Mesenchymal stem cell (in vitro differentiated cells and primary cell): ENCODE measurements around the gene RNF26.

Source experiments
- DNase-seq: peaks from one replicate; pipeline ENCODE4 v3.0.0-alpha.2; 2013
- H2AFZ ChIP-seq: one replicate; pipeline ENCODE4 v1.6.1; 2013; ENCODE audit warnings: low read depth, mild to moderate bottlenecking, control low read depth, inconsistent platforms, low read length, moderate library complexity
- H2AK5ac ChIP-seq: 2 replicates; pipeline ENCODE4 v1.6.1; 2013; ENCODE audit warnings: low read length, moderate library complexity, mild to moderate bottlenecking, inconsistent platforms; ENCODE audit not compliant: severe bottlenecking
- H2BK120ac ChIP-seq: one replicate; pipeline ENCODE4 v1.6.1; 2013; ENCODE audit warnings: low read depth, mild to moderate bottlenecking, inconsistent platforms, low read length, moderate library complexity
- H2BK12ac ChIP-seq, 2 experiments: one replicate each; pipeline ENCODE4 v1.6.1; 2013; ENCODE audit warnings: inconsistent platforms in 2 of 2, low read length in 2 of 2, mild to moderate bottlenecking in 2 of 2, moderate library complexity in 2 of 2, control low read depth in 1 of 2
- H2BK15ac ChIP-seq: one replicate; pipeline ENCODE4 v1.6.1; 2013; ENCODE audit warnings: mild to moderate bottlenecking, low read depth, inconsistent platforms; ENCODE audit not compliant: poor library complexity, severe bottlenecking
- H2BK5ac ChIP-seq: 2 replicates; pipeline ENCODE4 v1.6.1; 2013; ENCODE audit warnings: low read depth, mild to moderate bottlenecking, low read length, control low read depth, inconsistent platforms; ENCODE audit not compliant: poor library complexity, severe bottlenecking
- H3K14ac ChIP-seq, 2 experiments: one replicate each; pipeline ENCODE4 v1.6.1; 2013; ENCODE audit warnings: inconsistent platforms in 2 of 2, low read length in 2 of 2, control low read depth in 1 of 2, mild to moderate bottlenecking in 1 of 2, moderate library complexity in 1 of 2
- H3K18ac ChIP-seq, 2 experiments: one replicate each; pipeline ENCODE4 v1.6.1; 2013; ENCODE audit warnings: inconsistent platforms in 2 of 2, low read length in 2 of 2, control low read depth in 1 of 2, low read depth in 1 of 2, mild to moderate bottlenecking in 1 of 2
- H3K23ac ChIP-seq, 2 experiments: one replicate each; pipeline ENCODE4 v1.6.1; 2013; ENCODE audit warnings: inconsistent platforms in 2 of 2, low read length in 2 of 2, mild to moderate bottlenecking in 2 of 2, moderate library complexity in 2 of 2, control low read depth in 1 of 2
- H3K27ac ChIP-seq: 2 replicates; pipeline ENCODE4 v1.5.1; 2013; ENCODE audit warnings: mild to moderate bottlenecking, moderate library complexity, low read length, control low read depth, inconsistent platforms; ENCODE audit not compliant: poor library complexity, severe bottlenecking
- H3K27me3 ChIP-seq, 2 experiments: 2 replicates each; pipeline versions ENCODE4 v1.6.1 to v1.7.0; 2013; ENCODE audit warnings: low read length in 2 of 2, mild to moderate bottlenecking in 2 of 2, moderate library complexity in 2 of 2, control low read depth in 1 of 2, inconsistent platforms in 1 of 2; ENCODE audit not compliant: control insufficient read depth in 1 of 2, insufficient read depth in 1 of 2
- H3K36me3 ChIP-seq, 2 experiments: 2 replicates each; pipeline versions ENCODE4 v1.6.1 to v1.7.0; 2013; ENCODE audit warnings: low read length in 2 of 2, control low read depth in 1 of 2, inconsistent platforms in 1 of 2, low read depth in 1 of 2, mild to moderate bottlenecking in 1 of 2; ENCODE audit not compliant: insufficient read depth in 2 of 2, control insufficient read depth in 1 of 2
- H3K4ac ChIP-seq, 2 experiments: one replicate each; pipeline ENCODE4 v1.6.1; 2013; ENCODE audit warnings: inconsistent platforms in 2 of 2, low read length in 2 of 2, mild to moderate bottlenecking in 2 of 2, moderate library complexity in 2 of 2, control low read depth in 1 of 2, low read depth in 1 of 2
- H3K4me1 ChIP-seq: 2 replicates; pipeline ENCODE4 v1.6.1; 2013; ENCODE audit warnings: low read depth, low read length, control low read depth; ENCODE audit not compliant: control insufficient read depth, insufficient read depth
- H3K4me2 ChIP-seq: 2 replicates; pipeline ENCODE4 v1.6.1; 2013; ENCODE audit warnings: low read length, mild to moderate bottlenecking, inconsistent platforms; ENCODE audit not compliant: poor library complexity, severe bottlenecking
- H3K4me3 ChIP-seq, 2 experiments: 2 replicates each; pipeline versions ENCODE4 v1.5.1 to v1.7.0; 2013; ENCODE audit warnings: low read length in 2 of 2, mild to moderate bottlenecking in 2 of 2, control low read depth in 1 of 2, low read depth in 1 of 2; ENCODE audit not compliant: insufficient read depth in 1 of 2
- H3K79me1 ChIP-seq: replicated peaks from 2 replicates; pipeline ENCODE4 v1.6.1; 2013; ENCODE audit warnings: mild to moderate bottlenecking, control low read depth, low read length, inconsistent platforms; ENCODE audit not compliant: poor library complexity, severe bottlenecking
- H3K9ac ChIP-seq: 2 replicates; pipeline ENCODE4 v1.7.0; 2013; ENCODE audit warnings: mild to moderate bottlenecking, low read length, moderate library complexity
- H3K9me3 ChIP-seq: 2 replicates; pipeline ENCODE4 v1.7.0; 2013; ENCODE audit warnings: mild to moderate bottlenecking, low read length; ENCODE audit not compliant: control insufficient read depth
- H4K8ac ChIP-seq: one replicate; pipeline ENCODE4 v1.6.1; 2013; ENCODE audit warnings: inconsistent platforms, mild to moderate bottlenecking, low read length, moderate library complexity
- H4K91ac ChIP-seq: one replicate; pipeline ENCODE4 v1.6.1; 2013; ENCODE audit warnings: mild to moderate bottlenecking, low read length, inconsistent platforms
- WGBS: methylation state at CpG from one replicate; pipeline ENCODE4 v1.1.7; 2013; ENCODE audit warnings: mixed read lengths; 5-methylcytosine and 5-hydroxymethylcytosine counted together

RNF26 gene

DNA sequence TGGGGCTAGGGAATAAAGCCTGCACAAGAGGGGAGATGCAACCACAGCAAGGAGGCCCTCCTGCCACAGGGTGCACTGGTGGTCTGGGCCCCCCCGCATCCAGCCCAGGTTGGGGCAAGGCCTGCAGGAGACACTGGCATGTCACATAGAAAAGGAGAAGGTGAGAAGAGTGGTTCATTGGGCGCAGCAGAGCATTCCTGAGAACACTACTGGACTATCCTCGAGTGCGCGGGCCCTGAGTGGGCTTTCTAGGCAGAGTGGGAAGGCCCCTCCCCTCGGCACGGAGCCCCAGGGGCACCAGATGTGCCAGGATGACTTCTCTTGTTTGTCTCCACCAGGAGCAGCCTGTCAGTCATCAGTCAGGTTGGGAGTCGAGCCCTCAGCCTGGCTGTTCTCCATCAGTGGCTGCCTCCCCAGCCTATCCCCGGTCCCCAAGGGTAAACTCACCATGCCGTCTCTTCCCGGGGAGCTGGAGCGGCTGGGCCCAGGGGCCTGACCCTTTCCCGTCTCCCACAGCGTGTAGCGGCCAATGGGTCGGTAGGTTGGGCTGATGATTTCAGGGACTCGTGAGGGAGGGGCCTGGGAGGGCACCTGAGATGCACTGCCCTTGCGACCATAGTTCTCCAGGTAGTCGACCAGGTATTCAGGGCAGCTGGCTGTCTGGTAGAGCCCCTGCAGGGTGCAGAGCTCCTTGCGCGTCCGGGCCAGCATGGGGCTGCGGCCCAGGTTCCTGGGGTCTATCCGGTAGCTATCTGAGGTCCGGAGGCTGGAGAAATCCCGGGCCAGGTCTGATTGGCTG, 38.1 kb downstream of the RNF26 start:
- DNase-seq, result no peak
- Histone ChIP-seq H3K27me3 (peaks cover 4 to 74% of the 10 kb centered on the region in 2 experiments), H3K79me1 (no peaks in the 10 kb centered on the region), H3K9me3 (no peaks in the 10 kb centered on the region), H3K14ac (no peak overlapping the region), H3K4me3 (no peak overlapping the region), H2BK15ac (peak overlapping the region; percentile 9), H3K18ac (no peak overlapping the region), H3K4me1 (peaks cover 10% of the 10 kb centered on the region), H4K8ac (no peak overlapping the region), H2BK5ac (no peak overlapping the region), H3K36me3 (no peaks in the 10 kb centered on the region), H2BK120ac (no peak overlapping the region), H4K91ac (no peak overlapping the region), H3K27ac (no peak overlapping the region), H3K9ac (no peak overlapping the region), H3K23ac (no peak overlapping the region), H2AK5ac (no peak overlapping the region), H3K4ac (no peak overlapping the region), H2AFZ (no peak overlapping the region), H2BK12ac (no peak overlapping the region), H3K4me2 (no peak overlapping the region)
- WGBS, result 87% methylated on average over 26 of the region's 26 CpGs

GRCh38 chr11:119373059-119373920, 39.0 kb downstream of the RNF26 start:
- no peak overlapping the region for H2BK15ac ChIP-seq
- no peak overlapping the region for H3K23ac ChIP-seq
- no peak overlapping the region for H3K4ac ChIP-seq
- no peak overlapping the region for H2BK12ac ChIP-seq
- no peak overlapping the region for H2BK120ac ChIP-seq
- no peak overlapping the region for H3K27ac ChIP-seq
- H2BK5ac ChIP-seq, result no peak overlapping the region
- H3K4me1 ChIP-seq, result peaks cover 8% of the 10 kb centered on the region
- WGBS, result 84% methylated on average over 23 of the region's 23 CpGs
- no peak overlapping the region for H4K8ac ChIP-seq
- H2AK5ac ChIP-seq, result no peak overlapping the region
- H3K4me2 ChIP-seq, result no peak overlapping the region
- H3K4me3 ChIP-seq, result no peak overlapping the region
- no peak overlapping the region for H3K14ac ChIP-seq
- H4K91ac ChIP-seq, result no peak overlapping the region
- H3K9ac ChIP-seq, result no peak overlapping the region
- H3K9me3 ChIP-seq, result no peaks in the 10 kb centered on the region
- no peak overlapping the region for H2AFZ ChIP-seq
- no peak overlapping the region for H3K18ac ChIP-seq
- DNase-seq, result no peak
- no peaks in the 10 kb centered on the region for H3K79me1 ChIP-seq
- H3K27me3 ChIP-seq, result peaks cover 4 to 67% of the 10 kb centered on the region in 2 experiments
- H3K36me3 ChIP-seq, result no peaks in the 10 kb centered on the region

DNA sequence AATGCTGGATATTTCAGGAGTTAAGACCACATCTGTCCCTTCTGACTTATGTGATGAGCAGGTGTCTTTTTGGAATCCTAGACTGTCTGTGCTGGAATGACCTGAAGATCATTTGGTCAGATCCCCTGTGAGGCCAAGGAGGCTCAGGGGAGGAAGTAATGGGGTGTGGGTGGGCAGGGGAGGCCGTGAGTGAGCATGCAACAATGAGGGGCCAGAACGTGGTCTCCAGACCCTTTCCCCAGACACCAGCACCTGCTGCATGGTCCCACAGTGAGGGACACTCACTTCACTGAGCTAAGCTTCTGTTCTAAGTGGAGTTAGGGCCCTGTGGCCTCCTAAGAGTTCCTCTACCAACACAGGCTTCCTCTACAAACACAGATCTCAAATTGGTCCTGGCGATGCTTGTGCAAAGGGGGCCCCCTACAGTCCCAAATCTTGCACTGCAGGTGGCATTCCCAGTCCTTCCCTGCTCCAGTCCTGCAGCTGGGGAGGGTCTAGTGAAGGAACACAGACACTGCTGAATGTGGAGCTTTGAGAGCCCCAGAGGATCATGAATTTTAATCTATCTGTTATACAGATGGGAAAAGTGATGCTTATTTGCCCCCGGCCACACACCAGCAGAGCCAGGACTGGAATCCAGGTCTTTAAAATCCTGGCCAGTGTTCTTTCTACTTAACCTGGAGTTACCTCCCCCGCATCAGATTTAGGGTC, 39.7 kb downstream of the RNF26 start:
- Histone ChIP-seq H3K9me3 (no peaks in the 10 kb centered on the region), H3K4me2 (no peak overlapping the region), H2AFZ (no peak overlapping the region), H3K9ac (peak overlapping the region; percentile 61), H2BK15ac (peak overlapping the region; percentile 6), H3K4me1 (peaks cover 8% of the 10 kb centered on the region), H3K79me1 (no peaks in the 10 kb centered on the region), H3K36me3 (no peaks in the 10 kb centered on the region), H3K18ac (no peak overlapping the region), H3K4me3 (no peak overlapping the region), H4K91ac (no peak overlapping the region), H3K4ac (no peak overlapping the region), H3K27ac (no peak overlapping the region), H3K14ac (no peak overlapping the region), H2BK5ac (no peak overlapping the region), H3K27me3 (peaks cover 4 to 67% of the 10 kb centered on the region in 2 experiments), H3K23ac (no peak overlapping the region), H4K8ac (peak overlapping the region; percentile 32), H2BK12ac (no peak overlapping the region), H2AK5ac (no peak overlapping the region), H2BK120ac (no peak overlapping the region)
- DNase-seq, result peak; percentile 78
- WGBS, result 46% methylated on average over 5 of the region's 5 CpGs
